Smooth muscle cell of the brain vasculature (primary cell): Measurements from ENCODE around the gene KRTAP9-8.
"Not testable (repeated sequence)": the region's sequence is repeated elsewhere in the genome, so short reads cannot be mapped to it uniquely, and the experiment has no call there.

ENCODE experiments used
- DNase-seq: peaks from one replicate; pipeline ENCODE4 v3.0.0-alpha.2; 2012; ENCODE audit warnings: low read depth, low spot score

Gene KRTAP9-8

DNA sequence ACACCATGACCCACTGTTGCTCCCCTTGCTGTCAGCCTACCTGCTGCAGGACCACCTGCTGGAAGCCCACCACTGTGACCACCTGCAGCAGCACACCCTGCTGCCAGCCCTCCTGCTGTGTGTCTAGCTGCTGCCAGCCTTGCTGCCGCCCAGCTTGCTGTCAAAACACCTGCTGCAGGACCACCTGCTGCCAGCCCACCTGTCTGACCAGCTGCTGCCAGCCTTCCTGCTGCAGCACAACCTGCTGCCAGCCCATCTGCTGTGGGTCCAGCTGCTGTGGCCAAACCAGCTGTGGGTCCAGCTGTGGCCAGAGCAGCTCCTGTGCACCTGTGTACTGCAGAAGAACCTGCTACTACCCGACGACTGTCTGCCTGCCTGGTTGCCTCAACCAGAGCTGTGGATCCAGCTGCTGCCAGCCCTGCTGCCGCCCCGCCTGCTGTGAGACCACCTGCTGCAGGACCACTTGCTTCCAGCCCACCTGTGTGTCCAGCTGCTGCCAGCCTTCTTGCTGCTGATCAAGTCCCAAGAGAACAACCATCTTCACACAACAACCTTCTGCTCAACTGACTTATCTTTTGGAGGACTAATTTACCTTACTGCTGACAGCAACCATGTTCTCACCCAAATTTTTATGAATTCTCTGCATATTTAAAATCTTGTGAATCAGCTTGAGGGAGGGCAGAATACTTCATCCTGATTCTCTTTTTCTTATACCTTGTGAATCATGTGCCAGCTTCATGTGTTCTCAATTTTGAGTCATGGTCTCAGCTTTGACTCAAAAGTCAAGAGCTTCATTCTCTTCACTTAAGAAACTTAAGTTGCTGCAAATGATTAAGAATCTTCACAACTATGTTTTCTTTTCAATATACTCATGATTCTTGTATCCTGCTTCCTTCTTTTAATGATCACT lies 17.8 kb downstream of the KRTAP9-8 start, which contains the start of gene KRTAP9-9:
KRTAP9-9 (plus strand) TSS at position 4 of the 910 bp plus-strand sequence.
- not testable (repeated sequence) for DNase-seq

DNA sequence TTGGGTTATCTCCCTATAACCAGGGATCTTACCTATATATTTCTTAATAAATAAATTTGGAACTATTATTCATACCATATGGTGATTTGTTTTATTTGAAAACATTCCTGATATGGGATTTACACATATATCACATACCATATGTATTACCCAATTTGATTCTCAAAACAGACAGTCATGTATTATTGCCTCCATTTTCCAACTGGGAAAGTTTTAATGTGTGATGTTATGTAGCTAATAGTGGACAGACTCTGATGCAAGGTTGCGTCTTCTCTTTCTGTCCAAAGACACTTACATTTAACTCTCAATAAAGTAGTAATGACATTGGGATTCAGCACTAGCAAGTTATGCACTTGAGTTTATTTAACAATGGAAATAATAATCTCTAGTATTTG lies 18.5 kb downstream of the KRTAP9-8 start:
- DNase-seq, result no peak

DNA sequence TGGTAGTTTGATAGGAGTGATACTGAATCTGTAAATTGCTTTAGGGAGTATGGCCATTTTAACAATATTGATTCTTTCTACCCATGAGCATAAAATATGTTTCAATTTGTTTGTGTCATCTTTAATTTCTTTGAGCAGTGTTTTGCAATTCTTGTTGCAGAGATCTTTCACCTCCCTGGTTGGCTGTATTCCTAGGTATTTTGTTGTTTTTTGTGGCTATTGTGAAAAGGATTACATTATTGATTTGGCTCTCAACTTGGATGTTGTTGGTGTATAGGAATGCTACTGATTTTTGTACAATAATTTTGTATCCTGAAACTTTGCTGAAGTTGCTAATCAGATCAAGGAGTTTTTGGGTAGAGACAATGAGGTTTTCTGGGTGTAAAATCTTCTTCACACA lies 20.6 kb downstream of the KRTAP9-8 start:
- no peak for DNase-seq

DNA sequence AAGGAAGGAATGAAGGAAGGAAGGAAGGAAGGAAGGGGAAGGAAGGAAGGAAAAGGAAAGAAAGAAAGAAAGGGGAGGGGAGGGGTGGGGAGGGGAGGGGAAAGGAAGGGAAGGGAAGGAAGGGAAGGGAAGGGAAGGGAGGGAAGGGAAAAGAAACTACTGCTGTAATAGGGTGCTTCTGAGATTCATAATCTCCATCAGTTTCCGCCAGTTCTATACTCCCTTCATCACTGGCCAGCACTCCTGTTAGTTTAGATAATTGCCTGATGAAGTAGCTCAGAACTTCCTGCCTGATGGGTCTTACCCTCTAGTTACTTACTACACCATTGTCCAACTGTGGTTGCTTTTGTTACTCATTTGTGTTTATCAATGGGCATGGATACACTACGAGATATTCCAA lies 25.4 kb downstream of the KRTAP9-8 start:
- no peak for DNase-seq

DNA sequence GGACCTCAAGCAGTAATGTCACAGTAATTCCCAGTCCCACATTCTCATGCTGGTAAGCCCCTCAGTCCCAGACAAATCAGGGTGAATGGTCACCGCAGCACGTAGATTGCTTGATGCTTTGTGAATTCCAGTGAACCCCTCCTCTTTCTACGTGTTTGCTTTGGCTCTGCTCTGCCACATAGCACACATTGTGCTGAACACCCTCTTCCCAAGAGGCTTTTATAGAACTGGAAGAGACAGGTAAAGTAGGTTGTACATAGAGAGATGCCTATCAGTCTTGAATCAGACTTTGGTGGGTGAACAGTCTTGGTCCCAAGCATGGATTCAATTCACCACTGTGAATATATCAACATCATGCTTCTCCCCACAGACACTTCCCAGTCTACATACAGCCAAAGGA lies 26.8 kb downstream of the KRTAP9-8 start:
- DNase-seq, result no peak

DNA sequence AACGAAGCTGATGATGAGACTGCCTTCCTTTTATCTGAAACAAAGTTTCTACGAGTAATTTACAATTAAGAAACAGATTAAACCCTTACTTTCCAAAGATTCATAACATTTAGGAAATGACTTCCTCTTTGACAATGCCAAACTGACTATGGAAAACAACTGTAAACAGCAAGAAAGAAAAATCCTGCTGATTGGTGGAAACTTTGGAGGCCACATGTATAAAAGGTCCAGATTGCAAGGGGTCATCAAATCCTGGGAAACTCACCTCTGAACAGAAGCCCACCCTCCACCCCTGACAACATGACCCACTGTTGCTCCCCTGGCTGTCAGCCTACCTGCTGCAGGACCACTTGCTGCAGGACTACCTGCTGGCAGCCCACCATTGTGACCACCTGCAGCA lies 27.3 kb downstream of the KRTAP9-8 start, which contains the start of gene KRTAP9-6:
KRTAP9-6 (plus strand) TSS at position 301 of the 400 bp plus-strand sequence; CDS start at position 301, 0 bp downstream.
- DNase-seq, result no peak

DNA sequence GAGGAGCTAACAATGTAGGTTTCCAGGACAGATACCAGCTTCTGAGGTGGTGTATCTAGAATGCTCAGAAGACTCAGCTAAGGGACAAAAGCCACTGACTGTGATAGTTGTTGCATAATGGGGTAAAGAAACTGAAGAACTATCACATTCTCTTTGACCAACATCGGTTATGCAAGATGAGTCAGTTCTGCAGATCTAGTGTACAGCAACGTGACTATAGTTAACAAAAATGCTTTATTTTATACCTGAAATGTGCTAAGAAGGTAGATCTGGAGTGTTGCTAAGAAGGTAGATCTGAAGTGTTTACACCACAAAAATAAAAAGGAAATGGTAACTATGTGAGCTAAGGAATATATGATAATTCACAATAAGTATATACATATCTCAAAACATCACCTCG lies 29.9 kb downstream of the KRTAP9-8 start:
- no peak for DNase-seq

DNA sequence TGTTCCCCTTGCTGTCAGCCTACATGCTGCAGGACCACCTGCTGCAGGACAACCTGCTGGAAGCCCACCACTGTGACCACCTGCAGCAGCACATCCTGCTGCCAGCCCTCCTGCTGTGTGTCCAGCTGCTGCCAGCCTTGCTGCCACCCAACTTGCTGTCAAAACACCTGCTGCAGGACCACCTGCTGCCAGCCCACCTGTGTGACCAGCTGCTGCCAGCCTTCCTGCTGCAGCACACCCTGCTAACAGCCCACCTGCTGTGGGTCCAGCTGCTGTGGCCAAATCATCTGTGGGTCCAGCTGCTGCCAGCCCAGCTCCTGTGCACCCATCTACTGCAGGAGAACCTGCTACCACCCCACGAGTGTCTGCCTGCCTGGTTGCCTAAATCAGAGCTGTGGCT lies 33.5 kb downstream of the KRTAP9-8 start:
- DNase-seq, result not testable (repeated sequence)

DNA sequence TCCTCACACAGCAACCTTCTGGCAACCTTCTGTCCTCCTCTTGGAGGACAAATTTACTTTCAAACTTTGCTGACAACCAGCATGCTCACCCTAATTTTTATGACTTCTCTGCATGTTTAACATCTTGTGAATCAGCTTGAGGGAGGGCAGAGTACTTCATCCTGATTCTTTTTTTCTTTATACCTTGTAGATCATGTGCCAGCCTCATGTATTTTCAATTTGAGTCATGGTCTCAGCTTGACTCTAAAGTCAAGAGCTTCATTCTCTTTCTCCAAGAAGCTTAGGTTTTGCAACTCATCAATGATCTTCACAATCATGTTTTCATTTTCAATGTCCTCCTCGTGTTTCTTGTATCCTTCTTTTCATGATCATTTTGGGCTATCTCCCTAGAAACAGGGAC lies 34.1 kb downstream of the KRTAP9-8 start:
- no peak for DNase-seq

DNA sequence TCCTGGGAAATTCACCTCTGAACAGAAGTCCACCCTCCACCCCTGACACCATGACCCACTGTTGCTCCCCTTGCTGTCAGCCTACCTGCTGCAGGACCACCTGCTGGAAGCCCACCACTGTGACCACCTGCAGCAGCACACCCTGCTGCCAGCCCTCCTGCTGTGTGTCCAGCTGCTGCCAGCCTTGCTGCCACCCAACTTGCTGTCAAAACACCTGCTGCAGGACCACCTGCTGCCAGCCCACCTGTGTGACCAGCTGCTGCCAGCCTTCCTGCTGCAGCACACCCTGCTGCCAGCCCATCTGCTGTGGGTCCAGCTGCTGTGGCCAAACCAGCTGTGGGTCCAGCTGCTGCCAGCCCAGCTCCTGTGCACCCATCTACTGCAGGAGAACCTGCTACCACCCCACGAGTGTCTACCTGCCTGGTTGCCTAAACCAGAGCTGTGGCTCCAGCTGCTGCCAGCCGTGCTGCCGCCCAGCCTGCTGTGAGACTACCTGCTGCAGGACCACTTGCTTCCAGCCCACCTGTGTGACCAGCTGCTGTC lies 37.9 kb downstream of the KRTAP9-8 start, which contains the start of gene KRTAP9-7:
KRTAP9-7 (plus strand) TSS at position 51 of the 543 bp plus-strand sequence; CDS start at position 51, 0 bp downstream.
- DNase-seq, result not testable (repeated sequence)

DNA sequence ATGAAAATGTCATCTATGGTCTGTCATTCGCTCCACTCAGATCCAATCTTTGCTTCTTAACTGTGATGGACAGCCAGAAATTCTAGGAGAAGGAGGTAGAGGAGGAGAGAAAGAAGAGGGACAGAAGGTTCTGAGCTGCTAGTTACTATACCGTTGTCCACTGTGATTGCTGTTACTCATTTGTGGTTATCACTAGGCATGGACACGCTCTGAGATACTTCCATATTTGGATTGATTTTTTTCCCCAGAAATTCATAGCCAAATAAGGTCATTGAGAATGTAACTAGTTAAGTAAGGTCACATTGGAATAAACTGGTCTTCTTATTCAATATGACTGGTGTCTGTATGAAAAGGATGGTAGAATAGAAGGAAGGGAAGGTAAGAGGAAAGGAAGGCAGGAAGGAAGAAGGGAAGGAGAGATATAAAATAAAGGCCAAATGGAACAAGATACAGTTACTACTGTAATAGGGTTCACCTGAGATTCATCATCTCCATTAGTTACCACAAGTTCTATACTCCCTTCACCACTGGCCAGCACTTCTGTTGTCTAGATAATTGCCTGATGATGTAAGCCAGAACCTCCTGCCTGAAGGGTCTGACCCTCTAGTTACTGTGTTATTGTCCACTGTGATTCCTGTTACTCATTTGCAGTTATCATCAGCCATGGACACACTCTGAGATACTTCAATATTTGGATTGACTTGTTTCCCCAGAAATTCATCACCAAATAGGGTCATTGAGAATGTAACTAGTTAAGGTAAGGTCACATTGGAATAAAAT lies 40.6 kb downstream of the KRTAP9-8 start:
- DNase-seq, result no peak

DNA sequence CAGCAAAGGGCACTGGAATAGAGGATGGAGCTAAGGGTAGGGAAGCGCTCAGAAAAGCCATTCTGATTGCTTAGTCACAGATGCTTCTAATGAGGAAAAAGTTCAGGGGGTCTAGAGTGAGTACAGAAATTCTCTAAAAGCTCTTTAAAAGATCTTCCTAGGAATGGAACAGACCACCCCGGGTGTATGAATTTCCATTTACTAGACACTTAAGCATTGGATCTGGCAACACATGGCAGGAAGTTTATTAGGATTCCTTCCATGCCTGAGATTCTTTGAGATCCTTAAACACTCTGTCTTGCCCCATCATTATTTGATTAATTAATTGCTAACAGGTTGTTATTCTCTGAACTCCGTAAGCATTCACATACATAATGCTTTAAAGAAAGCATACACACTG lies 46.2 kb downstream of the KRTAP9-8 start:
- DNase-seq, result no peak

DNA sequence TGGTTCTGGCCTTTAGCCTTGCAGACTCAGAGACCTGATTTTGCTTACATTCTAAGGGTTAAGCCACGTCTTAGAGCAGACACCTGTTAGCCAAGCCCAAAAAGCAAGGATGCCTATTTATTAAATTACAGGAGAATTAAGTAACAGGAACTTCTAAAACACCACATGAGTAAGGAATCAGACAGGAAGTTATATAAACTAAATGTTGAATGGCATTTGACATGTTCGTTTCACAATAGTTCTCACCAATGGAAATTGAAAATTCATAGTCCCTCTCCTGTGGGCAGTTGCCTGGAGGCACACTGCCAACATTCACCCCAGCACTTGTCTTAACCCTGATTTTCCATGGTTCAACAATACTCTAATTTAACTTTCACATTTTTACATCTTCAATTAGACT lies 46.7 kb downstream of the KRTAP9-8 start:
- DNase-seq, result no peak

DNA sequence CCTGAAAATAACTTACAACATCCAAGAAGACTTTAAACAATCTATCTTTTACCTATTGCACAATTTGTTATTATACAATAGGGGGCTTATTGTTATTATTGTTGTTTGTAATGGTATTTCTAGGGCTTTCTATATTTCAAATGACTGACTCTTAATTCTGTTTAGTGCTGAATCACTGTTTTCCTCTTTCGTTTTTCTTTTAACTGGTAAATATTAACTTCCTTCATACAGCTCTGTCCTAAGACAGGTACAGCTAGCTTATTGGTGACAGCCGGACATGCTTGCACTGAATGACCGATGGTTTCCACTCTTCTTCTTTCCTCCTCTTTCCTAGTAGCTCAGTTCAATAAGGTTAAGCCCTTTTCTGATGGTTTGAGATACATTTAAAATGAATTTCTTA lies 49.3 kb downstream of the KRTAP9-8 start:
- DNase-seq, result no peak
